Iris pigment epithelial cell (primary cell): ENCODE data around the gene SAMD1.
A peak's percentile ranks its signal among the peaks of the same experiment; 100 is the strongest.

Source experiments
- DNase-seq: peaks from one replicate; pipeline ENCODE4 v3.0.0-alpha.2; 2011; ENCODE audit warnings: low read depth

Gene SAMD1

DNA sequence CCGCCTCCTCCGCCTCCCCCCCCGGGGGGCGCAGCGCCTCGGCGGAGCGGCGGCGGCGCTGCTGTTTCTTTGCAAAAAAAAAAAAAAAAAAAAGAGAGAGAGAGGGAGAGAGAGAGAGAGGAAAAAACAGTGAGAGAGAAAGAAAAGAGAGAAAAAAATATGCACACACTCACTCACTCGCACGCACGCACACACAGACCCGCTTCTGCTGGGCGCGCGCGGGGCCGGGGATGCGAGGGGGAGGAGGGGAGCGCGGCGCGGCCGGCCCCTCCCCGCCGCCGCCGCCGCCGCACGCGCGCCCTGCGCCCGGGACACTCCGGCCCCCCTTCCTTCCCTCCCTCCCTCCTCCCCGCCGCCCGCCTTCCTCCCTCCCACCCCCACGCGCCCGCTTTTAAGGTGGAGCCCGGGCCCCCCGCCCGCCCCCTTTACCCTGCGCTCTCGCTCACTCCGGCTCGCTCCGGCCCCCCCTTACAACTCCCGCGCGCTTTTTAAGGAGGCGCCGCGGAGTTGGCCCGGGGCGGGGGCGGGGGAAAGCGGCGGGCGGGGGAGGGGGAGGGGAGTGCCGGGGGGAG lies at the start of gene SAMD1:
Gene SAMD1 (minus strand): TSS at position 243 of the 572 bp plus-strand sequence.
- DNase-seq = peak; percentile 83

DNA sequence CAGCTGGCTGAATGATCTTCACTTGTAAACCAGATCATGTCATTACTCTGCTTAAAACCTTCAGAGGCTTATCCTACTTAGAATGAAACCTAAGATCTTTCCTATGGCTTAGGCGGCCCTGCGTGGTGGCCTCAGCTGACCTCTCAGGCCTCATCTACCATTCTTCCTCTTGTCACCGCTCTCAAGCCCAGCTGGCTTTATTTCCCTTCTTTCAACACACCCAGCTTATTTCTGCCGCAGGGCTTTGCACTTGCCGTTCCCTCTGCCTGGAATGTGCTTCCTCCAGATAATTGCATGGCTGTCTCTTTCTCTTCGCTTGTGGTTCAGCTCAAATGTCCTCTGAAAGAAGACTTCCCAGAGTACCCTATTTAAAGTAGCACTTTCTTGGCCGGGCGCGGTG lies 49.4 kb upstream of the SAMD1 start:
- peak; percentile 59 for DNase-seq

DNA sequence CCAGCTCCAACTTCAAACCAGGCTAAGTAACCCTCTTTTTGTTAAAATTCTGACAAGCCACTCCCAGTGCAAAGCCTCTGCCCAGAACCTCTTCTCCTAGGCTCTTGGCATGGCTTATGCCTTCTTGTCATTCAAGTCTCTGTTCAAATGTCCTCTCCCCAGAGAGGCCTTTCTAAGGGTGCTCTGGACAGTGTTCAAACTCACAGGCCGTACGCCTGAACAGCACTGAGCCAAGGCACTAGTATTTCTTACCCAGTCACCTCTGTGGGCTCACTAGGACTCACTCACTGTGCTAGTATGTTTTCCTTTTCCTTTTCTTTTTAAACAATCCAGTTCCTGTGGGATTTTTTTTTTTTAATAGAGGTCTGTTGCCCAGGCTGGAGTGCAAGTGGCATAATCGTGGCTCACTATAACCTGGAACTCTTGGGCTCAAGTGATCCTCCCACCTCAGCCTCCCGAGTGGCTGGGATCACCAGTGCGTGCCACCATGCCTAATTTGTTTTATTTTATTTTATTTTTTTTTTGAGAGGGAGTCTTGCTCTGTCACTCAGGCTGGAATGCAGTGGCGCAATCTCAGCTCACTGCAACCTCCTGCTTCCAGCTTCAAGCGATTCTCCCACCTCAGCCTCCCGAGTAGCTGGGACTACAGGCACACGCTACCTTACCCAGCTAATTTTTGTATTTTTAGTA lies 48.2 kb upstream of the SAMD1 start:
- DNase-seq = peak; percentile 60

DNA sequence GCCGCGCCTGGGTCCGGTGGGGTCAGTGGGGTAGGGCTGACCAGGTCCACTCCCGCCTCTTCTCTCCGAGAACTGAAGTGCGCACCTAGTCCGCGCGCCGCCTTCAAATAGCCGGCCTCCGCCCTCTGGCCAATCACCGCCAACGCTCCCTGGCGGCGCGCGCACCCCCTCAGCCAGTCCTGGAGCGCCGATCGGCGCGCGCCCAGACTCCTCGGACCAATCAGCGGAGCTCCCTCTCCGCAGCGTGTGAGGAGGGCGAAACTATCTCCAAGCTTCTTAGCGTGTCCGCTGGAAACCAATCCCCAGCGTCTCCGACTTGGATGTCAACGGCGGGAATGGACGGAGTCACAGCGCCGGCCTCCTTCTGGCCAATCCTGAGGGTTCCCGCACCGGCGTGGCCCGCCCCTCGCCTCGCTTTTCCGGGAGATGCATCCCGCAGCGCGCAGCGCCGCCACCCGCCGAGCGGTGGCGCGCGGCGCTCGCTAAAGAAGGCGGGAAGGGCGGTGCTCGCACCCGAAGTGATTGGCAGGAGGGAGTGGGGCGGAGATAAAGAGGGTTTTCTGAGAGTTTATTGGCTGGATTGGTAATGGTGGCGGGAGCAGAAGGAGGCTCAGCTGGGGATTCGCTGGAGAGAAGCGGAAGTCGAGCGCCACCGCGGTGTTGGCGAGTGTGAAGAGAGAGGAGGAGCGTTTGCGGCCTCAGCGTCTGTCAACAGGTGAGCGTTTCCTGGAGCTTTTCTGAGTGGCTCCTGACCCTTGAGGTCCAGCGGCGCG lies 46.1 kb upstream of the SAMD1 start, which contains the start of gene ASF1B:
Gene ASF1B (minus strand): TSS at position 81 of the 773 bp plus-strand sequence. CDS start 133 bp downstream, outside the sequence.
- DNase-seq = peak; percentile 100

DNA sequence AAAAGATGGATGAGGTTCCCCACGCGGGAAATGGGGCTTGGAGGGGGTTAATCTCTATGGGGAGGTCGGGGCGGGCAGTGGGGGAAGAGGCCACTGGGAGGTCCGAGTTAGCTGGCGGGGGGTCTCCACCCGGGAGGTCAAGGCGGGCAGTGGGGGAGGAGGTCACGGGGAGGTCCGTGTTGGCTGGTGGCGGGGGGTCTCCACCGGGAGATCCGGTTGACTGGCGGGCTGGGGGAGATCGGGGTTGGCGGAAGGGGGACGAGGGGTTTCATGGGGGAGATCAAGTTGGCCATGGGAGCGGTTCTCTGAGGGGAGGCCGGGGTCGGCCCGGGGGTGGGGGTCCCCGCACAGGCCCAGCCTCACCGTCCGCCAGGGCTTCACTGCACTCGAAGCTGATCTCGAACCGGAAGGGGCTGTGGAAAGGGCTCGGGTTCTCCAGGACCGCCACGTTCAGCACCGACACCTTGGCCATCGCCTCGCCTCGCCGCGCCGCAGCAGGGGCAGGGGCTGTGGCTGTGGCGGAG lies 45.5 kb upstream of the SAMD1 start:
- no peak for DNase-seq

DNA sequence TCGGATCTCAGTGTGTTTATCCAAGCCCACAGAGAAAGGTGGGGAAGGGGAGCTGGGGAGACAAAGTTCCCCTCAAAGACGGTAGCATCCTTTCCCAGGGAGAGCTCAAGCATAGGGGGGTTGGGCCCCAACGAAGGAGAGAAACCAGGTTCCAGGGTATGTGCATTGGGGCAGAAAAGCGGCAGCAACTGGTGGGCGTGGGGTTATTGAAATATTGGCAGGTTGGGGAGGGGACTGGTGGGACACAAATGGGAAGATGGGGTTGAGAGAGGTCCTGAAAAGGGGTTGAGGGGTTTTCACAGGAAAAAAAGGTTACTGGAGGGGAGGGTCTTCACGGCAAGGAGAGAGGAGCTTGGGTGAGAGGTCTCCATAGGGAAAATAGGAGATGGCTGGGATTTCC lies 44.8 kb upstream of the SAMD1 start:
- no peak for DNase-seq

DNA sequence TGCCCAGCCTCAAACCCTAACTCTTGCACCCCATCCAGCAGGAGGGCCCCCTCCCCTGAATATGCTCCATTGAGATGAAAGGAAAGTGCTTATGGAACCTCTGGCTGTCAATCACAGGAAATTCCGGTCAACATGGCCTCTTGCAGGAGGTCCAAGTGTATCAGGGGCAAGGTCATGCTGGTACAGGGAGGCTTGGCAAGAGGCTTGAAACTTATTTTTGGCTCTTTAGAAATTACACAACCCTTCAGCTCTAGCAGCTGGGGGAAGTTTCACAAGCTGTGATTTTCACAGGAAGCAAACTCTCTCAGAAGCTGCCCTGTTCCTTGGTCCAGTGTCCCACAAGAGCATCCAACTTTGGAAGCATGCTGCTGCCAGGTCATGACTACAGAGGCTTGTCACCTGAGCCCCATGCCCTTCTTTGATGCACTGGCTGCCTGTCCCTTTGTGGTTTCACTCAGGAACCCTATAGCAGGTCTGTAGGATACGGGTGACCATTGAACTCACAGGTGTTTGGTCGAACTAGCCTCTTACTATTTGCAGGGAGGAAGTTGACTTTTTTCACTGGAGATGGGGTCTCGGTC lies 37.5 kb upstream of the SAMD1 start:
- DNase-seq = peak; percentile 43

DNA sequence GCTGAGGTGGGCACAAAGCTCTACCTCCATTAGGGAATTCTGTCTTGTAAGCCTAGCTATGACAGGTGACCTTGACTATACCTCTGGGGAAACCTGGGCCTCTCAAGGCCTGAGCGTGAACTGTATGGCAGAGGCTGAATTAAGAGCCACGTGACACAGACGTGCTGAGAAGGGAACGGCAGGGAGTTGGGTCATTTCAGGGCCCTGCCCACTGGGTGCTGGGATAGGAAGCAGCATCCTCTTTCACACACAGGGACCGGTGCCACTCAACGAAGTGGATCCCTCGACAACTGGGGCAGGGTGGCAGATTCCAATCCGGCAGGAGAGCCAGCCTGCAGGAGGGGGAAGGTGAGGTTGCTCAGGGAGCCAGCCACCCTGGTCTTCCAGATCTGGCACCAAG lies 36.6 kb upstream of the SAMD1 start:
- no peak for DNase-seq

DNA sequence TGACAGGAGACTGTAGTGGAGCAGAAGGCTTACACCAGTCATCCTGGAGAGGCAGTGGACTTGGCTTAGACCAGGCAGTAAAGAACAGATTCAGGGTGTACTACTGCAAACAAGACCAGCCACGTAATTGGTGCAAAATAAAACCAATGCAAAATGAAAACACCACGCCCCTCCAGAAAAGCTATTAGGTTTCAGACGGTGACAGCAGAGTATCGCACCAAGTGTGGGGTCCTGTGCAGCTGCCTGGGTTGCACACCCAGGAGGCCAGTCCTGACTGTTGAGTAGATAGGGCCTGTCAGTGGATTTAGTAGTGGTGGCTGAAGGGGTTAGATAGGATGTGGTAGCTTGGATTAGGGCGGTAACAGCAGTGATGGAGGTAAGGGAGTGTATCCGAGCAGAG lies 32.4 kb upstream of the SAMD1 start:
- DNase-seq = no peak

DNA sequence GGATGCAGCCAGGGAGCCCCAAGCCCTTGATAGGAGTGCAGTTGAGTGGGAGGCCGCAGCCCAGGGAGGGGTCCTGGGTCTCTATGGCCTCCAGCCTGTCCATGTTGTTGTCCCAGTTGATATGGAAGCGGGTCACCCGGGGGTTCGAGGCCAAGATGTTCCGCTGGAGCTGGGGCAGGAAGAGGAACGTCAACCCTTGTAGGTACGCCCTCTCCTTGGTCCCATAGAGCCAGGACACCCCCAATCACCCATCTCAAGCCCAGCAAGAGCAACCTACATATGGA lies 29.9 kb upstream of the SAMD1 start:
- no peak for DNase-seq

DNA sequence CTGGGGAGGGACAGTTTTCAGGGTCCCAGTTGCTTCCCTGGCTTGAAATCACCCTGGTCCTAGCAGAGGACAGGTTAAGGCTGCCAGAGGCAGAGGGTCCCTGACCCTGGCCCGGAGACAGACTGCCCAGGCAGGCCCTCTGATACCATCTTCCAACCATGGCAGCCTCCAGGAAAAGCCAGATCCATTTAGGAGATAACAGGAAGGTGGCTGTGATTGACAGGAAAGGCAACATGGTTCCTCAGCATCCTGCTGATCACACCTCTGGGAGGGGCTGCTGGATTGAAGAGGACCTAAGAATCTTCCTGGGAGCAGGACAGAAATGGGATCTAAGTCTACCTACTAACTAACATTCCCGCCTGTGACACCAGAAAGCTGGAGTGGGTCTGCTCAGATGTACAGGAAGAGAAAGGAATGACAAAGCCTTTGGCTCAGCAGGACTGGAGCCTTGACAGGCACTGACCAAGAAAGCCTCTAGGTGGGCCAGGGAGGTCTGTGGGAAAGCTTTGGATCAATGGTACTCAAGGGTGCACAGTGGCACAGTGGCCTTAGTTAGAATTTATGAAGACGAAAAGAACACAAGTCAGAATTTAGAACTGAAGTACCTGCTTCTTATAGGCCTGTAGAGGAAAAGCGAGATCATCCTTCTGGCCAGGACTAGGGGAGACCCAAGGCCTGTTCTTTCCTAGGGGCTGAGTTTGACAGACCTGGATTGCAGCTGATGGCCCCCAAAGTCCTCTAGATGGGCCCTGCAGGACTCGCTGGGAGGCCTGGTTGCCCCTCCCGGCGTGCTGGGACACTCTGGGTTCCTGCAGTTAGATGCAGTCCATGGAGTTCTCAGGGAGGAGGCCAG lies 29.3 kb upstream of the SAMD1 start:
- no peak for DNase-seq

DNA sequence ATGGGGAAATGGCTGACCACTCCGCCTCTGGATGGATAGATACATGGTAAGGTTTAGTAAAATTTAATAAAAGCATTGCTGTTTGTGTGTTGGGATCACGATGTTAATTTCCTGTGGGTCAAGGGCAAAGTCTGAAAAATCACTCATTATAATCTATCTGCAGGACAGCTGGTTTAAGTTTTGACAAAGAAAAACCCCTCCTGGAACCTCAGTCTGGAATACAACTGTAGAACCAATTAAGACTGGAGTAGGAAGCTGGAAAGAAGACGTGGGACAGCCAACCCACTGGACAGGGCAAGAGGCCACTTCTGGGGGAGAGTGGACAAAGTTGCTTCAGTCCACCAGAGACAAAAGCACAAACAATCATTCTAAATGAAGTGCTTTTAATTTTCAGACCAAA lies 28.6 kb upstream of the SAMD1 start:
- no peak for DNase-seq

DNA sequence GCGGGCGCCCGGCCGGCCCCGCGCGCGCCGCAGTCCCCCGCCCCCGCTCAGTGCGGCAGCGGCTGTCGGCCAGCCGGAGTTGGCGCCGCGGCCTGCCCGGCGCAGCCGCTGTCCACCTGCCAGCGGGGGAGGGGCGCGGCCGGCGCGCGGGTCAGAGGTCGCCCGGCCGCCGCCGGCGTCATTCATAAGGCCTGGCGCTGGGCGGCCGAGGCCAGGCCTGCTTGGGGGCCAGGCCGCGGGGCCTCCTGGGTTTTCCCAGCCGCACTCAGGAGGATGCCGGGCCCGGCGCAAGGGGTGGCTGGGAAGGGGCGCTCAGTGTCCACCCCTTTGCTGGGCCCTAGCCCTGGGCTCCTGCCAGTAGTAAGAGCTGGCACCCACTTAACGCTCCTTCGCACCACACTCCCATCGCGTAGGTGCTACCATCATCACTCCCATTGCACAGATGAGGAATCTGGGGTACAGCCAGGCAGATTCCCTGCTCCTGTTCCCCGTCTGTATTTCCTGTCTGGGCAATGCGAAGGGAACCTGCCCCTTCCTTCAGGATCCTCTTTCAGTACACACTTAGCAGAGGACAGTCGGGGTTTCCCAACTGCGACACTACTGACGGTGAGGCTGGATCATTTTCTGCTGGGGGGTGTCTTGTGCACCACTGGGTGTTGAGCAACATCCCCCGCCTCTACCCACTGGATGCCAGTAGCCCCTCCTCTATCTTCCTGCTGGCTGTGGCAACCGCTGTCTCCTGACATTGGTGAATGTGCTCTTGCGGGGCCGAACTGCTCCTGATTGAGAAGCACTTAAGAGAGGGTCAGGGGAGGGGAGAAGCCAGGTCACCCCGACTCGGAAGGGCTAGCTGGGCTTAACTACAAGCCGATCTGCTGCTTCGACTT lies 27.9 kb upstream of the SAMD1 start:
- peak; percentile 85 for DNase-seq

DNA sequence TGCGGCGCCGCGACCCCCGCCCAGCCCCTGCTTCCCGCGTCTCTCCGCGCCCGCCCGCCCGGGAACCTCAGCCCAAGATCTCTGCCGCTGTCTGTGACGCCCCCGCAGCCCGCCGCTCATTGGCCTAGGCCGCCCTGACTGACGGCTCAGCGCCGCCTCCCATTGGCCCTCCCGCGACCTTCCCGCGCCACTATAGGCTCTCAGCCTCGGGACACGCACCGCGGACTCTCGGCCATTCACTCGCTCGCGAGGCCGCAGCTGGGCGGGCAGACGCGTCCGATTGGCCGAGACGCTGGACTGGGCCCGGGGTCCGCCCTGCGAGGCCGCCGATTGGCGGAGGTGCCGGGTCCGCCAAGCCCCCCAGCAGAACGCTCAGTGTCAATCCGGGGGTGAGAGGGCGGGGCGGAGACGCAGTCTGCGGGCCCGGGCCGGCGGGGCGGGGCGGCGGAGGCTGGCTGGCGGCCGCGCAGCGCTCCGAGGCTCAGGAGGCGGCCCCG lies 27.2 kb upstream of the SAMD1 start, which contains the start of gene PRKACA:
Gene PRKACA (minus strand): TSS at position 95 of the 497 bp plus-strand sequence. CDS start 215 bp downstream, outside the sequence.
- DNase-seq = peak; percentile 100

DNA sequence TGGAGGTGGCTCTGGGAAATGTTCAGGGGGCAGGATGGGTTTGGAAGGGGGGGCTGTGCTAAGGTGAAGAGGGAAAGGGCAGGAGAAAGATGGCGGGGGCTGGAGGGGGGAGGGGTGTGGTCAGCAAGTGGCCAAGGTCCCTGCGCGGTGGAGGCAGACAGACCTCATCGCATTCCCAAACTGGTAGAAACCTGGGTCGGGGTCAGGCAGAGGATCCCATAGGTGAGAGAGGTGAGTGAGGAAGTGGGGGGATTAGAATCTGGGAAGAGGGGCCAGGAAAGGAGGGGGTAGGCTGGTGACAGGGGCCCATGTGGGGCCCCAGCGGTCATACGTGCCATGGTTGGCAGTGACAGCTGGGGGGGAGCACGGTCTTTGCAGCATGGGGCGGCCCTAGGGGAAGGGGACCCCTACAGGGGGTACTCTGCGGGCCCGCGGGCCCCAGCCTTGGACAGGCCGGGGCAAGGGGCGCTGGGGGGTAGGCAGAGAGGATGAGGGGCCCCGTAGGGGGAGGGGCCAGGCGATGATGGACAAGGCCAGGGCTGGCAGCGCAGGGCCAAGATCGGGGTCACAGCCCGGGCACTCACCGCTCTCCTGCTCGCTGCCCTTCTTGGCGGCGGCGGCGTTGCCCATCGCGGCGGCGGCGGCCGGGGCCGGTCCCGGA lies 26.5 kb upstream of the SAMD1 start:
- DNase-seq = no peak

DNA sequence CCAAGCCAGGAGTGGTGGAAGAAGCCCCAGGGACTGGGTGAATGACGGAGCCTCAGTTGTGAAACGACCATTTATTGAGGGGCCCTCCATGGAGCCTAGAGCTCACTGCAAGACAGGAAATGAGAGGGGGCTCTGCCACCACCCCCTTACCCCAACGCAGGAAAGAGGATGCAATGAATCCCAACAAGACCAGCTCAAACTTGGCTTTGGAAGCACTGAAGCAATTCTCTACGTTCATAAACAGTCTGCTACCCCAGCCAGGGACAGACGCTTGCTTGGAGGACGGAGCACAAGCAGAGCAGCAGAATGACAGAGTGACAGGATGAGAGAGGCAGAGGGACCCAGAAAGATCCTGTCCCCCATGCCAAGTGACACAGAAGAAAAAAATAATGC lies 26.0 kb upstream of the SAMD1 start:
- no peak for DNase-seq

DNA sequence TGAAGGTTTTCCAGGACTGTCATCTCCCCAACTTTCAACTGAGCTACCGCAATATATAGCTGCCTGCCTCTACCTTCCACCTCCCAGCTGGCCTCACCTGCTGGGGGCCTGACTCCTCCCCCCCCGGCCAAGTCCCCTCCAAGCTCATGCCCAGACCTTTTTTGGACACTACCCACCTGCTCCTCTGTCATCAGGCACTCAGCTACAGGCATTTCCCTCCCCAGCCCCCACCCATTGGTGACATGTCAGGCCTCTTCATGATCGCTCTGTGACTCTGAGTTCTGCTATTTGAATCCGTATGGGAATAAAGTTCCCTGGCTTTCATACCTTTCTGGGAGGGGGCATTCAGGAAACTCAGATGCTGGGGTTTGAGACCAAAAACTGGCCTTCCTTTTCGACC lies 25.2 kb upstream of the SAMD1 start:
- no peak for DNase-seq

DNA sequence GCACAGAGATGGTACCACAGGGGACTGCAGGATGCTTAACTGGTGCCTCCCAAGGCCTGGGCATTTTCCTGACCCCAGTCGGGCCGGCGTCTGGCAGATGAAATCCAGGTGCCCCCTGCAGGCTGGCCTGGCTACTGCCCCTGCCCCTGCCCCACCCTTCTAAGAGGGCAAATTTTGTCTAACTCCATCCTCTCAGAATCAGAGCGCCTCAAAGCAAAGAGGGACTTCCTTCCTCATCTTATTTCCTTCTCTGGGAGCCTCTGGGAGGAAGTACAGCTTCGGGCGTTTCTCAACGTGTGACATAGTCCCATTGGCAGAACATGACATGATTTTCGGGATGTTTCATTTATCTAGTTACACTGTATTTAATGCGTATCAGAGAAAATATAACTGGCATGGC lies 24.3 kb upstream of the SAMD1 start:
- DNase-seq = no peak

DNA sequence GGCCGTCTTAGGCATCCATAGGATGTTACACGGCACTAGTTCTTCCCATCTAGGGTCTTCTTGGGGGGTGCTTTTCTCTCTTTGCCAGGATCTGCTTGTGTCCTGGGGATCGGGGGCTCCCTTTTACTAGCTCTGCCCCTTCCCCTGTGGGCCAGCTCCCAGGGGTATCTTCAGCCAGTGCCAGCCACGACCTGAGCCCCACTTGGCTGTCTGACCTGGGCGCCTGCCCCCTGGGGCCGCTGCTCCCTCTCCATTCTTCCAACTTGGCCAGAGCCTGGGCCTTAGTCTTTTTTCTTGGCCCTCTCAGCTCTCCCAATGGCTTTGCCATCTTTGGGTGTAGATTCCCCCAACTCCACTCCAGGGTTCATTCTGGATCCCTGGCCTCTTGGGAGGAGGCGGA lies 23.9 kb upstream of the SAMD1 start:
- DNase-seq = no peak
